Activated CD4-positive, alpha-beta T cell treated with anti-CD3 and anti-CD28 coated beads, Interleukin-2, Interleukin-4, amounts not matched to agents 100 ng/mL and 50 ng/mL, durations not matched to agents 16 hours and 8 hours (primary cell): ENCODE data around the gene C18orf63.
"Not testable (repeated sequence)": the region's sequence is repeated elsewhere in the genome, so short reads cannot be mapped to it uniquely, and the experiment has no call there.

Source experiments
- DNase-seq: peaks from one replicate; pipeline ENCODE4 v3.0.0-alpha.2; 2020; ENCODE audit warnings: low spot score

The C18orf63 gene

DNA sequence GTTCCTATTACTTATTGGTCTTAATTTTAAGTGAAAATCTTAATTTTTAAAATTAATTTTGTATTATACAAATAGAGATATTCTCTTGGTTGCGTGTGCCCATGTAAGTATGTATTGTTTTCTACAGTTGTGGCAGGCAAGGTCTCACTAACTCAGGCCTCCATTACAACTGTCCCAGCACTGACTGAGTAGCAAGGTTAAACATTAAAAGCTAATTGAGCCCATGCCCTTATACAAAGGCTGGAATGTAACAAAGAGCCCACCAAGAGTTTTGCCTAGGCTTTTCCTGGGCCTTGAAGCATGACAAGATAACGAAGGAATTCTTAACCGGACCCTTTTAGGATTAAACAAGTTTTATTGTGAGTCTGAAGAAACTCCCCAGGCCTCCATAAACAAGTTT, 11.2 kb downstream of the C18orf63 start:
- not testable (repeated sequence) for DNase-seq

DNA sequence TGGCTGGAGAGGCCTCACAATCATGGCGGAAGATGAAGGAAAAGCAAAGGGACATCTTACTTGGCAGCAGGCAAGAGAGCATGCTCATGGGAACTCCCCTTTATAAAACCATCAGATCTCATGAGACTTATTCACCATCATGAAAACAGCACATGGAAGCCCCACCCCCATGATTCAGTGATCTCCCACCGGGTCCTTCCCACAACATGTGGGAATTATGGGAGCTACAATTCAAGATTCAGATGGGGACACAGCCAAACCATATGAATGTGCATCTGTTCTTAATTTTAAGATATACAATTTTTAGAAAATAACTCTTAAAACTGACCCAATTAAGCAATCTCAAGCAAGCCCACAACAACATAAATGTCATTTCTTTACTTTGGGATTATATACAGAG, 12.6 kb downstream of the C18orf63 start:
- DNase-seq: no peak

DNA sequence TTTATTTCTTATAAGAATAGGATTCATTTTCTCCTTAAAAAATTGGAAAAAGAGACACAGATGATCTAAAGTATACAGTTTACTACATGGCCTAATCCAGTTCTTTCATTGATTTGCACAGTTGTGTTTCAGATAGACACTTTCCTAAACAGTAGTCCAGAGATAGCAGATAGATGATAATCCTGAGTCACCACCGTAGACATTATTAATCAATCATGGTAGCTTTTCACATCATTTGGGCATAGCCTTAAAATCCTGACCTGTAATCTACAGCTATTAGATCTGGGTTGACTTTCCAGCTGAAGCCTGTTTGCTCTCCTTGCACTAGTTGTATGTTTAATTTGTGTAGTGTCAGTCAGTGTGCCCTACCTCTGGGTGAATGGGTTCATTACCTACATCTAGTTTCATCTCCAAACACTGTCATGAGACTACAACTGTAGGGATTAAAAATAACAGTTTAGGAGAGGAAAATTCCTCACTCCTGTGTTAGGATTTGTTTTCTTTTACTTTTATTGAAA, 14.1 kb downstream of the C18orf63 start:
- DNase-seq: no peak

DNA sequence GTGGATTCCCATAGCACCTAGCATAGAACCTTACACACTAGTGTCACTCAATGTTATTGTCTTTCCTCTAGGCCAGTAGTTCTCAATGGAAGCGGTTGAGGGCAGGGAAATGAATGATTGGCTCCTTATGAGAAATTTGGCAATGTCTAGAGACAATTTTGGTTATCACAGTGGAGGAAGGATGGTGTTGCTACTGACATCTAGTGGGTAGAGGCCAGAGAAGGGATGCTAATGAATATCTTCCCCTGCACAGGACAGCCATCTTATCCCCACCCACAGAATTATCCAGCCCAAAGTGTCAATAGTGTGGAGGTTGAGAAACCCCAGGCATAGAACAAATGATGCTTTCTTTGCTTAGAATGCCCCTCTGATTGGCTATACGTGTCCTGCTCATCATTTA, 15.8 kb downstream of the C18orf63 start:
- DNase-seq: no peak

DNA sequence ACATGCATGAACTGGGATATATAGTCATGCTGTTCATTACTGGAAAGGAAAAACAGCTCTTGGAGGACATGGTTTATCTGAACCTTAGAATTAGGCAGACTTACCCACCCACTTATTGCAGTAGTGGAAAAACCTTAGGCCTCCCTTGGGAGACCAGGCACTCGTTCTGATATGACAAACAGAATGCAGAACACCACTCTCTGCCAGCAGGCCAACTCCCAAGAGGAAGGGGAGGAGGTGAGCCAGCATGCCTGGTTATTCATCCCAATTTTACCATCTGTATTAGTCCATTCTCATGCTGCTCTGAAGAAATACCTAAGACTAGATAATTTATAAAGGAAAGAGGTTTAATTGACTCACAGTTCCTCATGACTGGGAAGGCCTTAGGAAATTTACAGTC, 17.5 kb downstream of the C18orf63 start:
- no peak for DNase-seq

DNA sequence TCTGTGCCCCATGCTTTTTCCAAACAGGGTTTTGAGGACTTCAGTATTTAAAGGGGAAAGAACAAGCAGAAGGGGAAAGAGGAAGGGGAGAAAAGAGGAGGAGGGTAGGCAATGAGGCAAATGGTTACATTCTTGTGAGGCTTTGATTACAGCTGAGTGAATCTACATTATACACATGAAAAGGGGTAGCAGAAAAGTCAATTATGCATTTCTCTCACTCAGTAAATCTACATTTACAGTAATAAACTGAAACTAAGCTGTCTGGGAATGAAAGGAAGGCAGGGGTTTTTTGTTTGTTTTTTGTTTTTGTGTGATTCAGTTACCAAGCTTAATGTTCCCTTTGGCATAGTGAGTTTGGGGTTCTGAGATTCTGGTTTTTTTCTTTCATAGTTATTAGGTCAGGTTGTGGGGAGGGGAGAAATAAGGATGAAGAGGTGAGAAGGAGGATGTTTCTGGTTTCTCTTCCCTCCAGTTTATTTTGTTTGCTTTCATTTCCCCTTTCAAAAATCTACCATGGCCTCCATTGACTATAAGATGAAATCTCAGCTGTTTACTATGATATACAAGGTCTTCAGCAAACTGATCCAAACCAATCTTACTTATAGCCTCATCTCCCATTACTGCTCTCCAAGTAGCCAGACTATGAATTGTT, 18.7 kb downstream of the C18orf63 start:
- no peak for DNase-seq

DNA sequence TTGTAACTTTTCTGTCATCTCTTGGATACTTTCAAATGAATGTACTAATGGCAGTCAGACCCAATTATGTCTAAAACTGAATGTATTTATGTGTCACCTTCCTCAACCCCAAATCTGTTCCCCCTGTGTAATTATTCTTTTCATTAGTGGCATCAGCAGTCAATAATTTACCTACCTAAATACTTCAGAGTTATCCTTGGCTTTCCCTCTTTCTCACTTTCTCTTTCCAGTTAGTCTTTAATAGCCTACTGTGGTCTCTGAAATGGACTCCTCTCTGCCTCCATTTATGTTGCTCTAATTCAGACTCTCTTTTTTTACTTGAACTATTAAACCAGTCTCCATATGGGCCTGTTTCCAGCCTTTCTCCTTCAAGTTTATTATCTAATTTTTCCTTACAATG, 21.0 kb downstream of the C18orf63 start:
- no peak for DNase-seq

DNA sequence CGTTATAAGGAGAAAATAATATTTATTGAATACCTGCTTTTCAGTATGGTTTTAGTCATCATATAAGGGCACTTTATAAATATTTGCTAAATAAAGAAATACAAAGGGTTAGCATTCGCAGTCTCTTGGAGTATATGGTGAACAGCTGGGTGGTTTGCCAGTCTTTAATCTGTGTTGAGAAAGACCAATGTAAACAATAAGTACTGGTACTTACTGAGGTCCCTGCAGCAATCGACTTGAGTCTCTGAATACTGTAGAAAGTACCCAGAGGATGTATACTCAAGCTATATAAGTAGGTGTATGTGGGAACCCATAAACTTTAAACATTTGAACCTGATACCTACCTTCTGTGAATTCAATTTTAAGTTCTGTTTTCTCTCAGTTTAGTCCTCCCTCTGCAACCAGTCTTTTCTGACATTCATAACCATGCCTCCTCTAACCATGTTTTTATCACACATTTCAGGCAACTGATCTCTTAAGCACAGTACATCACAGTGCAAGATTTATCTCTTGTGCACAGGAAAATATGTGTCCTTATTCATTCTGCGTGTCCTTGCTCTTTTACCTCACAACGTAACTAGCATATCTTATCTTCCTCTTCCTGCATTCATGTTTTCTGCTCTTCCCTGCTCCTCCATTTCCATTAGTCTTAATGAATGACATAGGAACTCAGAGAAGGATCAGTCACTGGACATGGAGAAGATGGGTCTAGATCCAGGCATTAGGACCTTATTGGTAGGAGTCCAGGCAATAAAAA, 21.7 kb downstream of the C18orf63 start:
- DNase-seq: no peak

DNA sequence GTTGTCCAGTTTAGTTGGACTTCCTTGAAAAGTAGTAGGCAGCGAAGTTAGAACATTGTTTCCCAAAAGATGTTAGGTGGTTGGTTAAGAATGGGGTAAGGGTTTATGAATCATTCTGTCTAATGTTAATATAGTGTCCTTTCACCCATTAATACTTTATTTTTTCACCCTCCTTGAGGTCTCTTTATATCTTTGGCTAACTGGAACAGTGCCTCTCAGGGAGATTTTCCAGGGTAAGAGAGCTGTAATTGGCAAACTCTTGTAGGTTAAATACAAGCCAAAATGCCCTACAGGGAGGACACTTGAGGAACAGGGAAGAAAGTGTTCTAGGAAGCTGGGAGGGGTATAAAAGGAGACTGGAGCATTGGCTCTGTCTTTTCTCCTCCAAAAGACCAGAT, 22.3 kb downstream of the C18orf63 start:
- no peak for DNase-seq

DNA sequence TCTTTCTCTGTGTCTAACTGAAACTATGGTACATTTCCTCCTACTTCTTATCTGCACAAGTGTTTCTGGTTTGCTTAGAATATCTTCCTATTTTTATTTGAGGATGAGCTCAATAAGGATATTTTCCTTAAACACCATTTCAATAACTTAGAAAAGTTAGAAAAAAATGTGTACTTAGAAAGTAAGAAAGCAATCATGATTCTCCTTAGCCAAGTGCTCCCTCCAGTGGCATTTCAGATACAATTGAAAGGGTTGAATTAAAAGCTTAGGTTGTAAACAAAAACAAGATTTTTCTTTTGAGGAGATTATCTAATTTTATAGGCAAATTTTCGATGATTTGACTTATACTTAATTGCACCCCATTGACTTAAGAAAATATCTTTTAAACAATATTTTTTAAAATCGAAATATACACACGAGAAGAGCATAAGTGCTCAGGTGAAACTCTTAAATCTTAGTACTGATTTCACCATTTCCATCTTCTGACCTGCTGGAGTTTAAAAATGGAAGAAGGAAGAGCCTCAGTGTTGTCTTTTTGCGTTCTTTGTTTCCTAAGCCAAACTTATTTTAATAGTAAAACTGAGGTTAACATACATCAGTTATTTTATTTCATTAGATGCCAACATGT, 26.9 kb downstream of the C18orf63 start:
- peak; percentile 32 for DNase-seq

DNA sequence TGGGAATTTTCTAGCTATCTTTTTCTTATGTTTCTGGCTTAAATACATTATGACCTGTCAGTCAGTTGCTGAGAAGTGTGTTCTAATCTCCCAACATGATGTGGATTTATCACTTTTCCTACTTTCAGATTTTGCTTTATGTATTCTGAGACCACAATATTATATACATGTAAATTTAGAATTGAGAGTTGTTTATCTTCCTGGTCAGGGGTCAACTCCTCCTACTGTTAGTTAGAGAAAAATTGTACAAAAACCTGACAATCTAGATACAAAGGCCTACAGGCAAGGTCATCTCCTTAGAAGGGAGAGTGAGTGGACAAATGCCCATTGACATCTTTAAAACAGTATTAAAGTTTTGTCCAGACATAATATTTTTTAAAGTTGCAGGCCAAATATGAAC, 30.6 kb downstream of the C18orf63 start:
- DNase-seq: no peak

DNA sequence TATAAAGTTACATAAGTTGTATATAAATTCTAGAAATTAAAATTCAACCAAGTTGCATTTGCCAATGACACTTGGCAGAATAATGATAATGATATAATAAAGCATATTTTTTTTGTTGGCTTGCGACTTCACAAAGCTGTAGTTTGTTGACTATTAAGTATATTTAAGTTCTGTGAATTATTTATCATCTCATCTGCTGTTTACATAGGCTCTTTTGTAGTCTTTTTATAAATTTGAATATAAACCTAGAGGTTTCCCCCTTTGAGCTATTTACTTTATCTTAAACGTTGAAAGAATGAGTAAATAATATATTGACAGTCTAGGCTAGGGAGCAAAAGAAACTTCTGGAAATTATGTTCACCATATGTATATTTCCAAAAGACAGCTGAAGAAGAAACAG, 32.9 kb downstream of the C18orf63 start:
- no peak for DNase-seq

DNA sequence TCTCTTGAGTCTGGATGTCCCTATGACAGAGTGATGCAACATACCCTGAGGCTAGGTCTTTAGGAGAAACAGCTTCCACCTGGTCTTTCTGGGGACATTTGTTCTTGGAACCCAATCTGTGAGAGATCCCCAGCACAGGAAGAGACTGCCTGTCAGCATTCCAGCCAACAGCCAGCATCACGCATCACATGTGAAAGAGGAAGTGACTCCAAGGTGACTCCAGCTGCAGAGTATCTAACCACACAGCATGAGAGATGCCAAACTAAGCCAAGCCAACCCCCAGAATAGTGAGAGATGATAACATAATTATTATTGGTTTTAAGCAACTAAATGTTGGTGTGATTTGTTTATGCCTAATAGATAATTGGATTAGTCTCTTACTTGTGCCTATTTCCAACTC, 35.7 kb downstream of the C18orf63 start:
- DNase-seq: no peak

DNA sequence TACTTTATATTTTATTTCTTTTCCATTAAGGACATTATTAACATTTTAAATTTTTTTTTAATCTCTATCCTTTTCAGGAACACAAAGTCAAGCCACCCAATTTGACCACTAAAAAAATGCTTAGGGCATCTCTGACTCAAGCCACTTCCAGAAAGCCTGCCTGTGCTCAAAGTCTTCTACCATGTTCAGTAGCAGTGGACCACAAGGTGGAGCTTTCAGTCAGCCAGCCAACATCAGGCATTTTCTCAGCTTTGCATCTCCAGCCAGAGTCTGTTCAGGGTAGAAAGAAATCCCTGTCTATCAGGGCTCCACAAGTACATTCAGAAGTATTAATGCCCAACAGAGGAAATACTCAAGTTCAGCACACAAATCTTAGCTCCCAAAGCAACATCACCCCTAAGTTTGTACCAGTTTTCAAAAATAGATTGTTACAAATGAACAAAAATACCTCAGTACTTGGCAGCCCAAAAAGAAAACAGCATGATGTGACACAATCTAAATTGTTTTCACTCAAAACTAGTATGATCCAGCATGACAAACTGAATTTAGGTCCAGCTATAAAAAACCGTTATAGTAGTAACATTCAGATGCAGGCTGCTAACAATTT, 37.6 kb downstream of the C18orf63 start:
- DNase-seq: peak; percentile 47

DNA sequence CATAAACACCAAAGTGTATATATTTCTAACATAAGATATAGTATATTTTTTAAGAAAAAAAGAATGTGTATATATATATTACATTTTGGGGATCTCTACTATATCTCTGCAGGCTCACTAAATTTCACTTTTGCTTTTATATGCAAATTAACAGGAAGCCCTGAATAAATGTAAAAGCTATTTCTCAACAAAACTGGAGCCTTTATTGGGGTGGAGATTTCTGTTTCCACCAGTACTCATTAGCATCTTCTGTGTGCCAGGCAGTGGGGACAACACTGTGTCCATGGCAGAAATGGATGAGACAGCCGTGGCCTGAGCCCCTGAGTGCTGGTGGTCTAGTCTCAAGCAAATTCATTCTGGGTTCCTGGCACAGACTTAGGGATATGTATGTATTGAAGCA, 41.3 kb downstream of the C18orf63 start:
- no peak for DNase-seq

DNA sequence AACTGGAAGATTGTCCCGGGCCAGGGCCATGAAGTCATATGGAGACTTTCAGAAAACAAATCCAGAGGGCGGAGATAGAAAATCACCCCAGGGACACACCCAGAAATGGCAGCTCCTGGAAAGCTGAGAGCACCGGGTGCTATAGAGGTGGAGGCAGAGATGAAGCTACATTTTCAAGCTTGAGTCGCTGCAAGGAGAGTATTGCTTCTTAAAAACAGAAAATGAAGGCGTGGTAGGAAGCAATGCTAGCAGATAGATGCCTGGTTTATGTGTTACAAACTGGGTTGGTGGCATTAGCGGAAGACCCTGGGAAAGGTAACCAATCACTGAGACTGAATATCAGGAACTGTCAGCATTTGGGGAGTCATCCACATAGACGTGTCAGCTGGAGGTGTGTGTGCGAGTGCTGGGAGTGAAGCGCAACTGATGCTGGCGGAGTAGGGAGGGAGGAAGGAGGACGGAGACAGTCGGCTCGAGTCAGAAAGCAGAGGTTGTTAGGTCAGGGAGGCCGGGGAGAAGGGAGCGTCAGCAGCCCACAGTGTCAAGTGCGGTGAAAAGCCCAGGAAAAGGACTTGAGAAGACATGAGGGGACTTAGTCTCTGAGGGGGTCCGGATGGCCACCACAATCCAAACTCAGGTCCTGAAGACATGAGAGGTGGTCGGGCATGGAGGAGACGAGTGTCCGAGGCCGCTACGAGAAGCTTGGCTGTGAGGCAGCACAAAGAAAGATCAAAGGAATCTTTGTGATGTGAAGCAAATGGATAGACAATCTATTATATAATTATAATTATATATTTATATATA, 45.4 kb downstream of the C18orf63 start:
- no peak for DNase-seq

DNA sequence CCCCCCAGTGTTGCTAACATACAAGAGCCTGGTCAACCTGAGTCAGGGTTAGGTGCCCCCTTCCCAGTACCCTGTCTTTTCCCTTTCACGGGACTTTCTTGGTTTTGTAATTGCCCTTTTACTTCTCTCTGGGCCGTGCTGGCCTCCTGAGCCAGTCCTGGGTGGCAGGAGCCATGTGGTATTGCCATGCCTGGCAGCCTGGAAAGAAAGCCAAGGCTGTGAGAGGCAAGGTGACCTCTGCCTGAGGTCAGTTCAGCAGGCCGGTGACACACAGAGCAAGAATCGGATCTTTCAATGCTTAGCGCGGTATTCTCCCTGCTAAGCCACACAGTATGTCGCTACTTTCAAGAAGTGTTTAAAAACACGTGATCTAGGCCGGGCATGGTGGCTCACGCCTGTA, 52.3 kb downstream of the C18orf63 start:
- DNase-seq: no peak

DNA sequence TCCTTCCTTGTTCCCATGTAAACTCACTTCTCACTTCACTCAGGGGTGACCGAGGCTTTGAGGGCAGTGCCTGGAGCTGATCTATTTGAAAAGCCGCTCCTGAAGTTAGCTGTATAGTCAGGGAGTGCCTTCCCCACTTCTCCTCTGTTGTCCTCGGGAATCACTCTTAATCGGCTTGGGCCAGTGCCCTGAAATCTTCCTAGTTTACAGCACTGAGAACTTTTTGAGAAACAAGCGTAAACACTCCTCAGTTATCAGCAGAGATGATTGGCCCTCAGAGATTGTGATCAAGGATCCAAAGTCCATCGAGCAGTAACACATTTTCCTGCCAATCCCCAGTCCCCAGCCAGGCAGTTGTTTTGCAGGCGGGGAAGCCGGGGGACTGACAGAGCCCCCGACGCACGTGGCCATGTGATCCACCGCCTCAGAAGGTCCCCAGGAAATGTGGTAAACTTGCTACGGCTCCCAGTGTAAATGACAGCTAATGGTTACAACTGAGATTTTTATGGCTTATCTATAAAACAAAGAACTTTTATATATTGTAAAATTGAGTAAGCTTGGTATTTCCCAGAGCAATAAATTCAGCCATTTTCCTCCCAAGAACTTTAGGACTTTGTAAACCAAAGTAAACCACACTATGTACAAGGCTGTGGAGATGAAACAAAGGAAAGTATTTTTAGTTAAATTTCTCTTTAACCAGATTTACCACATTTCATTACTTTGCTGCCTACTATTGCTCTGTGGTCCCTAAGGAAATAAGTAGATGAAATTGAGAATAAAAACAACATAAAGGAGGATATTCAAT, 53.5 kb downstream of the C18orf63 start:
- DNase-seq: no peak

DNA sequence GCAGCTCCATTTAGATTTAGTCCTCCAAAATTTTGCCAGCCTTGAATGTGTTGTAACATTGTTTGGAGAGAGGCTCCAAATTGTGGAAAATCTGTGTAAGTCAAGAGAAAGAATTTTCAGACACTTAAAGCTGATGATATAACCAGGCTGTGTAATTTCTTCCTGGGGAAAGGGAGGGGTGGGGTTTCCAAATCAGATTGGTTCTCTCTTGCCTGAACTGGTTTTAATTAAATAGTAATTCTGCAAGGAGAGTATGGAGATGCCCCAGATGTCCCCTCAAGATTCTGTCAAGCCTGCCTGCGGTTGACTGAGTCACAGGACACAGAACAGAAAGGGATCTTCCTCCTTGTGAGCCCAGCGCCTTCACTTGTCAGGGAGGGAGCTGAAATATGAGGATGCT, 54.5 kb downstream of the C18orf63 start:
- no peak for DNase-seq

DNA sequence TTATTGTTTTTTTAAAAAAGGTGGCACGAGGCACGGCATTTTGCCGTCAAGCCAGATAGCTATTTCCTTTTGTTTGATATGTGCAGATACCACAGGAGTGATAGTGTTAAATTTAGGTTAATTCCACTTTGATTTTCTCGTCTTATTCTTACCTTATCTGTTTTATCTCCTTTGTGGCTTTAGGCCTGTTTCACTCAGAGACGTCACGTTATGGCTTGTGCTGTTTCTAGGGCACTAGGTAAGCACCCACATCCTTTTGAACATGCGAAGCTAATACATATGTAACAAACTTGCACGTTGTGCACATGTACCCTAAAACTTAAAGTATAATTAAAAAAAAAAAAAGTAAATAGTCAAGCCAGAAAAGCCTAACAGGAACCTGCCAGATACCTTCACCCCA, 57.8 kb downstream of the C18orf63 start:
- peak; percentile 36 for DNase-seq

DNA sequence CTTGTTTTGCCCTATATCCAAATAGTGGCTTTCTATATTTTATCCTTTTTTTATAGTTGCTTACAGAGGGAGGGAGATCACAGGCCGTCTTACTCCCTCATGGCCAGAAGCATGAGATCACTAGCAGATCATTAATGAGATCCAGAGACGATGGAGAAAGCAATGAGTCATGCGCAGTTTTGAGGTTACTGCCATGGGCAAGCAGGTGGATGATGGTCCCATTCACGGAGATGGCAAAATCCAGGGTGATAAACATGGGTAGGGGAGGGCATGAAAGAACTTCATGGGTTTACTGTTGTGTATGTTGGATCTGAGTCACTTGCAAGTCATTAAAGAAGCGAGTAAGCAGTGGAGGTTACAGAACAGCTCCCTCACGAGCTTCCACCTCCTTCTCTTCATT, 60.4 kb downstream of the C18orf63 start:
- no peak for DNase-seq
